ENCODE results near the gene ANTKMT. TPM values are rescaled to one million over a fixed set of nuclear protein-coding genes. Genes with fewer than 3 reads are reported as not detected.

ANTKMT gene
- total and polyA plus RNA-seq, 2 of the 8 experiments (the other 6 are each of a cell fraction or from before 2014, with no cell fraction given) = 26.5 to 26.6 TPM

- peaks cover 0 to 2% (median 0%) of the 10 kb centered on the region in 4 experiments; a peak in 1 of 7 replicates for H3K4me1 ChIP-seq (replicated peaks in 1 of 4; ENCODE audit: control insufficient read depth in 3 of 4, insufficient read depth in 4 of 4, low read length in 3 of 4)
- no peaks in the 10 kb centered on the region for H3K9me3 ChIP-seq (ENCODE audit: insufficient read depth in 2 of 2, low read depth in 1 of 2, low read length in 1 of 2)
- no peak overlapping the region for H2AK5ac ChIP-seq (ENCODE audit: low read depth, low read length)
- H3K23ac ChIP-seq (ENCODE audit: insufficient read length) = no peak overlapping the region
- no peaks in the 10 kb centered on the region for H3K79me2 ChIP-seq (ENCODE audit: control insufficient read depth in 1 of 2, insufficient read depth in 2 of 2, low read length in 2 of 2)
- no peak overlapping the region for H2AFZ ChIP-seq (ENCODE audit: low read length)
- H2BK120ac ChIP-seq (replicated peaks; ENCODE audit: low read depth, low read length) = no peak overlapping the region
- H3K14ac ChIP-seq (ENCODE audit: insufficient read length) = no peak overlapping the region
- H4K5ac ChIP-seq (ENCODE audit: insufficient read length, low read depth, low read length) = no peak overlapping the region
- no peaks in the 10 kb centered on the region for H3K27me3 ChIP-seq (replicated peaks in 1 of 4; ENCODE audit: control insufficient read depth in 3 of 4, extremely low read depth in 1 of 4, insufficient read depth in 3 of 4, low read length in 3 of 4)
- DNase-seq (ENCODE audit: low read depth in 1 of 2, low spot score in 2 of 2) (no peak), FAIRE-seq (no peak)
- H3K9ac ChIP-seq (replicated peaks in 1 of 4; ENCODE audit: extremely low read depth in 1 of 4, low read depth in 3 of 4, low read length in 3 of 4) = no peak overlapping the region
- peak overlapping the region; percentile 75; the same call in 1 of the 2 replicates for H2BK12ac ChIP-seq (ENCODE audit: low read depth, low read length)
- no peak overlapping the region for H3K4ac ChIP-seq (replicated peaks; ENCODE audit: insufficient read length, low read depth, low read length)
- H2BK20ac ChIP-seq (ENCODE audit: low read length) = no peak overlapping the region
- no peak overlapping the region for H3K4me3 ChIP-seq (ENCODE audit: extremely low read depth in 1 of 4, insufficient read depth in 2 of 4, low read depth in 3 of 4, low read length in 4 of 4)
- no peaks in the 10 kb centered on the region for H3K36me3 ChIP-seq (ENCODE audit: control insufficient read depth in 2 of 4, insufficient read depth in 4 of 4, low read length in 3 of 4)
- H3K4me2 ChIP-seq (ENCODE audit: insufficient read depth in 1 of 2, low read depth in 2 of 2, low read length in 2 of 2) = no peak overlapping the region
- no peak overlapping the region for H3K56ac ChIP-seq (replicated peaks; ENCODE audit: insufficient read length, low read depth, low read length)
- no peak overlapping the region for H3K27ac ChIP-seq (ENCODE audit: low read depth, low read length)
- ChIA-PET CTCF (ENCODE audit: partially characterized antibody) (interaction anchor here (0.7 to 5.0 kb wide), 16 partner anchors 8 to 182 kb away, joined by 3 to 38 read pairs (median 5); partner anchors contain the start of gene CIAO3), POLR2A (ENCODE audit: partially characterized antibody) (interaction anchor here (0.8 to 2.9 kb wide), 8 partner anchors 9 to 55 kb away, joined by 3 to 9 read pairs (median 6); partner anchors contain the start of genes ANTKMT and CIAO3)
- 81% methylated on average over 15 of the region's 22 CpGs; no CpG with 5 or more reads in 1 of the 2 experiments for WGBS, 2 experiments (ENCODE audit: extremely low coverage in 1 of 2, insufficient coverage in 1 of 2, insufficient read length in 1 of 2, insufficient replicate concordance in 2 of 2, low coverage in 1 of 2, low lambda C conversion rate in 2 of 2, missing lambda C conversion rate in 1 of 2)
- no peaks in the 10 kb centered on the region for H4K20me1 ChIP-seq (replicated peaks in 1 of 2; ENCODE audit: control insufficient read depth in 1 of 2, insufficient read depth in 2 of 2, low read length in 2 of 2)
- H4K8ac ChIP-seq (ENCODE audit: extremely low read depth, insufficient read depth, low read length) = no peak overlapping the region
- no peaks in the 10 kb centered on the region for H3K23me2 ChIP-seq (ENCODE audit: low read depth, low read length)
- no peaks in the 10 kb centered on the region for H3K79me1 ChIP-seq (ENCODE audit: low read depth, low read length)
- H2BK15ac ChIP-seq (ENCODE audit: low read length) = no peak overlapping the region
- H3K18ac ChIP-seq (ENCODE audit: extremely low read depth, low read length) = no peak overlapping the region; the same call in 1 of the 2 replicates
- no peak overlapping the region for H4K91ac ChIP-seq (replicated peaks; ENCODE audit: insufficient read length, low read length)
- H2BK5ac ChIP-seq (ENCODE audit: low read depth, low read length) = no peak overlapping the region
- TF ChIP-seq TAF7 (optimal IDR thresholded peaks at IDR 0.05; ENCODE audit: borderline replicate concordance, low read depth, low read length) = no peak
- TF ChIP-seq ATF3 (IDR thresholded peaks at IDR 0.05; ENCODE audit: insufficient read depth, low read depth, low read length) = no peak
- TF ChIP-seq RBBP5 (IDR thresholded peaks at IDR 0.05; ENCODE audit: borderline replicate concordance, low read depth, low read length) = no peak
- no peak for TF ChIP-seq CTCF (IDR thresholded peaks at IDR 0.05; ENCODE audit: control extremely low read depth in 1 of 3, insufficient read depth in 1 of 3, low read depth in 1 of 3, low read length in 3 of 3)
- TF ChIP-seq NANOG (IDR thresholded peaks at IDR 0.05; ENCODE audit: insufficient read depth, low read depth, low read length, poor library complexity, severe bottlenecking) = no peak
- TF ChIP-seq CHD2 (IDR thresholded peaks at IDR 0.05; ENCODE audit: low read length) = no peak
- TF ChIP-seq SAP30 (IDR thresholded peaks at IDR 0.05; ENCODE audit: insufficient read depth, insufficient replicate concordance, low read length) = no peak
Observed at GRCh38 chr16:761625-762513, 40.9 kb downstream of the ANTKMT start.
